ENCODE data around the gene TRIM39. TPM values are rescaled to one million over a fixed set of nuclear protein-coding genes. Genes with fewer than 3 reads are reported as not detected.

Gene TRIM39
- total and polyA plus RNA-seq, 10 donors: 6.9 to 24.5 (median 17.0) TPM

DNA sequence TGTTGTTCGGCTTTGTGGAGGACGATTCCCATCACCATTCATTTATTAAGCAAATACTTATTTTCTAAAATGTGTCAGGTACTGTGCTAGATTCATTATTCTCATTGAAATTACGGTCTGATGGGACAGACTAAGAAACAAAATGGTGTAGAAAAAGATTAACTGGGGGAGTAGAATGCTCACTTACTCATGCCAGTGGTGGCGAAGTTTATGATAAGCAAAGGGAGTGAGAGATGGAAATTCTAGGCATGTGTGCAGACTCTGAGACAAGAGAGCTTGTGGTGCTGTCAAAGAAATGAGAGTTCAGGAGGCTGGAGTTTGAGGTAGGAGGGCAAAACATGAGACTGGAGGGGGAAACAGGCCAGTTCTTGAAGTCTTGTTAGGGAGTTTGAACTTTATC is 19.1 kb downstream of the TRIM39 start:
- peak overlapping the region; percentile 70 to 95 (median 86) for H3K4me3 ChIP-seq
- H3K36me3 ChIP-seq: peaks cover 0 to 46% (median 29%) of the 10 kb centered on the region in 6 donors
- H3K27ac ChIP-seq: peak overlapping the region in 3 of 8 donors; percentile 93 to 94 (median 93)
- H3K27me3 ChIP-seq (replicated peaks in 1 of 7): no peaks in the 10 kb centered on the region
- DNase-seq: no peak
- H3K4me1 ChIP-seq: peaks cover 0 to 42% (median 22%) of the 10 kb centered on the region in 6 donors
- intact Hi-C loops (cut with DNase I; ENCODE audit: low total_unique reads): no loop called here
- no peaks in the 10 kb centered on the region for H3K9me3 ChIP-seq
- TF ChIP-seq POLR2AphosphoS5 (IDR thresholded peaks at IDR 0.05): no peak
- no peak for TF ChIP-seq POLR2A (IDR thresholded peaks at IDR 0.05)
- TF ChIP-seq, protein P1, sequence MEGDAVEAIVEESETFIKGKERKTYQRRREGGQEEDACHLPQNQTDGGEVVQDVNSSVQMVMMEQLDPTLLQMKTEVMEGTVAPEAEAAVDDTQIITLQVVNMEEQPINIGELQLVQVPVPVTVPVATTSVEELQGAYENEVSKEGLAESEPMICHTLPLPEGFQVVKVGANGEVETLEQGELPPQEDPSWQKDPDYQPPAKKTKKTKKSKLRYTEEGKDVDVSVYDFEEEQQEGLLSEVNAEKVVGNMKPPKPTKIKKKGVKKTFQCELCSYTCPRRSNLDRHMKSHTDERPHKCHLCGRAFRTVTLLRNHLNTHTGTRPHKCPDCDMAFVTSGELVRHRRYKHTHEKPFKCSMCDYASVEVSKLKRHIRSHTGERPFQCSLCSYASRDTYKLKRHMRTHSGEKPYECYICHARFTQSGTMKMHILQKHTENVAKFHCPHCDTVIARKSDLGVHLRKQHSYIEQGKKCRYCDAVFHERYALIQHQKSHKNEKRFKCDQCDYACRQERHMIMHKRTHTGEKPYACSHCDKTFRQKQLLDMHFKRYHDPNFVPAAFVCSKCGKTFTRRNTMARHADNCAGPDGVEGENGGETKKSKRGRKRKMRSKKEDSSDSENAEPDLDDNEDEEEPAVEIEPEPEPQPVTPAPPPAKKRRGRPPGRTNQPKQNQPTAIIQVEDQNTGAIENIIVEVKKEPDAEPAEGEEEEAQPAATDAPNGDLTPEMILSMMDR (IDR thresholded peaks at IDR 0.05 in 8 of 11, conservative IDR thresholded peaks at IDR 0.05 in 3 of 11): no peak
- WGBS, 5 donors: 53 to 66% (median 57%) methylated on average over 4 of the region's 4 CpGs

DNA sequence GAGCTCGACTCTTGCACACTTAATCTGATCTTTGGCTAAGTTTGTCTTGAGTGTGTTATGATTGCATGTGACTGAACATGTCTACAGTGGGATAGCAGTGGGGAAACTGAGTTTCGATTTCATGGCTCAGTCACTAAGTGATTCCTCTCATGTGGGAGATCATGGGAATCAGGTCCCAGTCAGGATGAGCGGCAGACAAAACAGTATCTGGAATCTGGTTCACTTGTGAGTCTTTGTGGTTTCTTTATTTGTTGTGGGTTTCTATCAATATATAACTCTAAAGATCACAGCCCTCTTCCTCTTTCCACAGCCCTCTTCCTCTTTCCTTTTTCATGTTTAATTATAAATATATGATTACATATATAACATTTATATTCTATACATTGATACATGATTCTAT is 22.2 kb downstream of the TRIM39 start:
- Histone ChIP-seq H3K36me3 (peaks cover 0 to 24% (median 12%) of the 10 kb centered on the region in 6 donors), H3K27me3 (replicated peaks in 1 of 7) (peaks cover 0 to 13% (median 0%) of the 10 kb centered on the region in 7 donors), H3K9me3 (no peaks in the 10 kb centered on the region), H3K4me3 (no peak overlapping the region), H3K4me1 (peaks cover 0 to 42% (median 22%) of the 10 kb centered on the region in 6 donors), H3K27ac (no peak overlapping the region)
- intact Hi-C loops (cut with DNase I; ENCODE audit: low total_unique reads): no loop called here
- WGBS, 5 donors: 38 to 75% (median 48%) methylated on average over 3 of the region's 3 CpGs
- TF ChIP-seq, protein P1 (IDR thresholded peaks at IDR 0.05 in 8 of 11, conservative IDR thresholded peaks at IDR 0.05 in 3 of 11): no peak
- TF ChIP-seq POLR2A (IDR thresholded peaks at IDR 0.05): no peak
- no peak for TF ChIP-seq POLR2AphosphoS5 (IDR thresholded peaks at IDR 0.05)
- DNase-seq: no peak

DNA sequence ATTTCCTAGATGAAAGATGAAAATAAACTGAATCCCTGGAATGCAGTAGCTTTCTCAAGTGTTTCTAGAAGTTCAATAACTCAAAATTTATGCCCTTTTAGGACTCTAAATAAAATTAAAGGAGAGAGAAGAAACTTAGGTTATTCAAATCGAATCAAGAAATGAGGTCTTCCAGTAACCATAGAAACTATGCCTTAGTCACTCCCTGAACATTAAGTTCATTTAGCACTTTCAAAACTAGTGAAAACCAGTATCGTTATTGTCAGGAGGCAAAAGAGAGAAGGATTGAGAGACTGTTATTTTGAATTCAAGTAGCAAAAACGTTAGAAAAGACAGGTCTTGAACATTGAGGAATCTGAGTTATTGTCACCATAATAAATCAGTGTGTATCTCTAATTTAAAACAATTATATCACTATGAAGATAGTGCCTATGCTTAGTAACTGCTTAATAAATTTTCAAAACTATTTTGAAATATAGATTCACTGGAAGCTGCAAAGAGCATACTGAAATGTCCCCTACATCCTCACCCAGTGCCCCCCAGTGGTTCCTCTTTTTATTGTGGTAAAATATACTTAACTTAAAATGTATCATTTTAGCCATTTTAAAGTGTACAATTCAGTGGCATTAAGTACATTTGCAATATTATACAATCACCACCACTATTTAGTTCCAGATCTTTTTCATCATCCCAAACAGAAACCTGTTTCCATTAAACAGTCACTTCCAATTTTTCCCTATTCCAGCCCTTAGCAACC is 22.9 kb downstream of the TRIM39 start:
- H3K4me3 ChIP-seq: no peak overlapping the region
- peaks cover 0 to 24% (median 12%) of the 10 kb centered on the region in 6 donors for H3K36me3 ChIP-seq
- TF ChIP-seq POLR2A (IDR thresholded peaks at IDR 0.05) (no peak), POLR2AphosphoS5 (IDR thresholded peaks at IDR 0.05) (no peak)
- TF ChIP-seq, protein P1 (IDR thresholded peaks at IDR 0.05 in 8 of 11, conservative IDR thresholded peaks at IDR 0.05 in 3 of 11): no peak
- 57 to 74% (median 62%) methylated on average over 3 of the region's 3 CpGs for WGBS, 5 donors
- H3K4me1 ChIP-seq: peaks cover 0 to 38% (median 20%) of the 10 kb centered on the region in 6 donors
- intact Hi-C loops (cut with DNase I; ENCODE audit: low total_unique reads): no loop called here
- H3K27me3 ChIP-seq (replicated peaks in 1 of 7): peaks cover 0 to 19% (median 0%) of the 10 kb centered on the region in 7 donors
- H3K9me3 ChIP-seq: no peaks in the 10 kb centered on the region
- no peak for DNase-seq
- no peak overlapping the region for H3K27ac ChIP-seq

DNA sequence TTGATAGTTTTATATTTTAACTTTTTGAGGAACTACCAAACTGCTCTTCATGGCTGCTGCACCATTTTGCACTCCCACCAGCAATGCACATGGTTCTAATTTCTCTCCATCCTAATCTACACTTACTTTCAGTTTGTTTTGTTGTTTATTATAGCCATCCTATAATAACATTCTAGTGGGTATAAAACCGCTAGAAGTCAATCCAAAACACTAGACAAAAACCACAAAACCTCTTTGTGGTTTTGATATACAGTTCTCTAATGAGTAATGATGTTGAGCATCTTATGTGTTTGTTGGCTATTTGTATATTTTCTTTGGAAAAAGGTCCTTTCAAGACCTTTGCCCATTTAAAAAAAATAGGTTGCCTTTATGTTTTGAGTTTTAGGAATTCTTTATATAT is 23.8 kb downstream of the TRIM39 start:
- intact Hi-C loops (cut with DNase I; ENCODE audit: low total_unique reads): no loop called here
- WGBS, 5 donors: 16 to 32% (median 30%) methylated on average over 1 of the region's 1 CpG
- Histone ChIP-seq H3K36me3 (peaks cover 0 to 24% (median 12%) of the 10 kb centered on the region in 6 donors), H3K27ac (no peak overlapping the region), H3K4me3 (no peak overlapping the region), H3K4me1 (peaks cover 0 to 31% (median 15%) of the 10 kb centered on the region in 6 donors), H3K27me3 (replicated peaks in 1 of 7) (peaks cover 0 to 27% (median 0%) of the 10 kb centered on the region in 7 donors), H3K9me3 (no peaks in the 10 kb centered on the region)
- DNase-seq: no peak
- TF ChIP-seq POLR2AphosphoS5 (IDR thresholded peaks at IDR 0.05) (no peak), POLR2A (IDR thresholded peaks at IDR 0.05) (no peak)
- TF ChIP-seq, protein P1 (IDR thresholded peaks at IDR 0.05 in 8 of 11, conservative IDR thresholded peaks at IDR 0.05 in 3 of 11): no peak

Measured in spleen (tissue), 11 donors.